HG03442 (cell line): ENCODE measurements around the gene LAIR1.

Experiments used
- ATAC-seq: cut with Tn5 transposase; IDR thresholded peaks from one replicate; pipeline ENCODE4 v1.9.1; 2021; ENCODE audit warnings: mild to moderate bottlenecking, moderate library complexity; ENCODE audit not compliant: unreplicated experiment

LAIR1 gene

DNA sequence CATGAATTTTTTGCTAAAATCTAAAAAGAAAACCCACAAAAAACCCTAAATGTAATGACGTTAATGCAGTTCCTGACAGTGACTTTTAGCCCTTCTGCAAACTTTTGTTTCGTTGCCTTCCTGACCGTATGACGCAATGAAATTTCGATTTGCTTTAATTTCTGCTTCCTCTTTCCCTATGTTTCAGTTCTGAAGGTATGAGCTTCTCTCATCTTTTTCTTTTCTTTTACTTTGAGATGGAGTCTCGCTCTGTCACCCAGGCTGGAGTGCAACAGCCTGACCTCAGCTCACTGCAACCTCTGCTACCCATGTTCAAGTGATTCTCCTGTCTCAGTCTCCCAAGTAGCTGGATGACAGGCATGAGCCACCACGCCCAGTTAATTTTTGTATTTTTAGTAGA, 45.7 kb downstream of the LAIR1 start:
- no peak for ATAC-seq

DNA sequence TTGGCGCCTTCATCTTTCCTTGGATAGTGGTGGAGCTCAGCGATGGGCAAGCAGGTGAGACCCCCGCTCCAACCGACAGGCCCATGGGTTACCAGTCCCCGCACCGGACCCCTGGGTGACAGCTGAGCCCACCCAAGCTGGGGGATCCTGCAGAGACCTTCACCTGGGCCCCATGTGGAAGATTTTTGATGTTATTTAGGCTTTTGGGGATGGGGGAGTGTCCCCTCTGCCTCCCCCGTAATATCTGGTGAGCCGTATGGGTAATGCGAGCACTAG, 46.8 kb downstream of the LAIR1 start:
- no peak for ATAC-seq

DNA sequence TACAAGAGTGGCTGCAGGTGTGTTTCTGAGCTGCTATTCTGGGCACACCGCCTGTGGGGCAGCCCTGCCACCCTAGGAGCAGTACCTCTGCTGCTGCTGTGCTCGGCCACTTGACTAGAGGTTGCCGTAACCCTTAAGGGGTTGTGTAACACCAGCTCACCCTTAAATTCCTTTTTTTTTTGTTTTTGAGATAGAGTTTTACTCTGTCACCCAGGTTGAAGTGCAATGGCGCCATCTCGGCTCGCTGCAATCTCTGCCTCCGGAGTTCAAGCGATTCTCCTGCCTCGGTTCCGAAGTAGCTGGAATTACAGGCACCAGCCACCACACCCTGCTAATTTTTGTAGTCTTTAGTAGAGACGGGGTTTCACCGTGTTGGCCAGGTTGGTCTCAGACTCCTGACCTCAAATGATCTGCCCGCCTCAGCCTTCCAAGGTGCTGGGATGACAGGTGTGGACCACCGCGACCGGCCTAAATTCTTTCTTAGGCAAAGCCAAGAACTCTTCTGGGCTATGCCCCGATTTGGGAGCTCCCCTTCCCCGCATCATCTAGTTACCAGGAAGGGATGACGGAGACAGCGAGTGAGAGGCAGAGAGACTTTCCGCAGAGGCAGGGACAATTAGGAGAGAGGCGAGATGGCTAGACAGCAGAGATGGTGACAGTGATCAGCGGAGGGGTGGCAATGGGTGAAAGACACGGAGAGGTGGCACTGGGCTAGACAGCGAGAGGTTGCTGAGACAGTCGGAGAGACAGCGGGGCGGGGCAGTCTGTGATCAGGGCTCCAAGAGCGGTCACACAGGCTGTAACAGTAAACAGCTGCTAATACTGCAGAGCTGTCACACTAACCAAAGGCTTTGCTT, 47.4 kb downstream of the LAIR1 start:
- no peak for ATAC-seq

DNA sequence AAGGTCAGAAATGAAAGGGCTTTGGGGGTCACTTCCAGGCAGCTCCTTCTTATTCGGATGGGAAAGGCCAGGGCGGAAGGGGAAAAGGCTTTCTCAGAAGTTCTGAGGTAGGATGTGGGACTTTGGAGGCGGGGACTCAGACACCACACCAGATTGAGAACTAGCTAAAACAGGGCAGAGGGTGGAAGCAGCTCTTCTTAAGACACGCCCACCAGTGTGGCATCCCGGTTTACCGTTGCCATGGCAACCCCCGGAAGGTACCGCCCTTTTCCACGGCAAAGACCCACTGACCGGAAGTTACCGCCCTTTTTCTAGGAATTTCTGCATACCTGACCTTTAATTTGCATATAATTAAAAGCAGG, 48.0 kb downstream of the LAIR1 start:
- no peak for ATAC-seq

GRCh38 chr19:54315956-54316355, 48.8 kb downstream of the LAIR1 start:
- ATAC-seq = no peak

DNA sequence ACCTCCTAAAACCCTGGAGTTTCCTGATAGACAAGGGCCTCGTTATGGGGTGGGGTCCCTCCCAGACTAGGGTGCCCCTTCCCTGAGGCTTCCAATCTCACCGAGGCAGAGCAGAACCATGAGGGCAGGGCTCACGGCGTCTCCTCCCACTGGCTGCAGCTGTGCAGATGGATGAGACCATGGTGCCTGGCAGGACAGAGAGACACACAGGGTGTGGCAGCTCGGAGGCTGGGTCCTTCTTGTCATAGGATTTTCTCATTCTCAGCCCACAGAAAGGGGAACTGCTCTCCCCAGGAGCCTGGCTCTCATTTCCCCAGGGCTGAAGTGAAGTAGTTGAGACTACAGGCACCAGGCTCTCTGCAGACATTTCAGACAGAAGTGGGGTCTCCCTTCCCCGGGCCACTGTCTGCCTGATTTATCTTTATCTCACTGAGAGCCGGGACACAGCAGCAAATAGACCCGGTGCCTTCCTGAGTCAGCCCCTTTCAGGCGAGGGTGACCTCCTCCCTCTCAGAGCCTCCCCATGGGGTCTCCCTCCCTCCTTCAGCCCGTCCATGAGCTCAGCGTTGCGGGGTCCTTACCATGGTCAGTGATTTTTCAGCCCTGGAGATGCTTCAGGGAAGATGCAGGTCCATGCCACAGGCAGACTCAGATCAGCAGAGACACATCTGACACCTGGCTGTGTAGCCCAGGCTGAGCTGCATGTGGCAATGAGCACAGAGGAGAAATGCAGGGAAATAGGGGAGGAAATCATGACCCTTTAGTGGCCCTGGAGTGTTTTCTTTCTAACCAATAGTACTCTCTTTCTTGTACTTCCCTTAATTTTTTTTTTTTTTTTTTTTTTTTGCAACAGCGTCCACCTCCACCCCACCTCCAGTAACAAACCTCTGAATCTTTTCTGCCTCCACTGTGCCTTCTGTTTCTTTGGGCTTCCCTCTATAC, 52.0 kb downstream of the LAIR1 start, which contains the start of gene LILRA5:
LILRA5 (minus strand) TSS at position 731 of the 942 bp plus-strand sequence; CDS start at position 584, 147 bp downstream.
- no peak for ATAC-seq

DNA sequence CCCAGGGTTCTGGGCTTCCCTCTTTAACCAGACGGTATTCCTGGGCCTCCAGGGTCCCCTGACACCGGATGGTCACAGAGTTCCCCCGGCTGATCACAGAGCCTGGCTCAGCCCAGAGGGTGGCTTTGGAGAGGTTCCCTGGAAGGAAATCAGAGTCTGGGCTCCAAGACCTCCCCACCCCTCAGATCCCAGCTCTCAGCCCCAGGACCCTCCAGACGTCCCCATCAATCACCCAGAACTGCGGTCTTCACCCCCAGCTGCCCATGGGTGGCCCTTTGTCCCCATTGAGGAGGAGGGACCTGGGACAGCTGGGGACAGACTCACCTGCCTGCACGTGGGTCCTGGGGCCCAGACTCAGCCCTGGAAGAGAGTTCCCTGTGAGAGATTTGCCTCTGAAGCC, 52.7 kb downstream of the LAIR1 start:
- no peak for ATAC-seq

- no peak for ATAC-seq
These were observed 53.2 kb downstream of the LAIR1 start for GRCh38 chr19:54311486-54311885.

GRCh38 chr19:54310543-54310942, 54.2 kb downstream of the LAIR1 start:
- ATAC-seq = no peak

GRCh38 chr19:54309811-54310210, 54.9 kb downstream of the LAIR1 start:
- ATAC-seq = no peak

- no peak for ATAC-seq
These were observed 57.2 kb downstream of the LAIR1 start for GRCh38 chr19:54307389-54308020.

DNA sequence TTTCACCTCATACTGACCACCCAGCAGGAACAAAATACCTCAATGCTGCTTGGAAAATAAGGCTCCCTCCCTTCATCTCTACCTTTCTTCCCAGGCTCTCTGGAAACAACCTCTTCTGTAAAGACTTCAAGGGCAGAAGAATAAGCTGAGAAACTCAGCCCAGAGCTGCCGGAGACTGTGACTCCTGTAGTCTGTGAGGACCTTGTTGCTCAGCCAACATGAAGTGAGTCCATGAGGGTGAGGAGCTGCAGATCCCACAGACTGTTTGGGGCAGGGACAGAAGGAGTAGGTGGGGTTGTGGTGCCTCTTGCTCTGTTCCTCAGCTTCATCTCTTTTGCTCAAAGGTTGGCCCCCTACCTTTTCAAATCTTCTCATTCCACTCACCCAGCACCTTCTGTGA, 59.6 kb downstream of the LAIR1 start:
- ATAC-seq = no peak

- ATAC-seq = no peak
These were observed 62.5 kb downstream of the LAIR1 start for GRCh38 chr19:54302257-54302656.
